NCI-H187 treated with DMSO at 0.1 percent for 48 hours (cell line): Measurements from ENCODE around the gene POLN.
"Not testable (repeated sequence)": the region's sequence is repeated elsewhere in the genome, so short reads cannot be mapped to it uniquely, and the experiment has no call there.

Source experiments
- DNase-seq: peaks from one replicate; lab custom pipeline; 2025; lab: John Stamatoyannopoulos, UW

The POLN gene

DNA sequence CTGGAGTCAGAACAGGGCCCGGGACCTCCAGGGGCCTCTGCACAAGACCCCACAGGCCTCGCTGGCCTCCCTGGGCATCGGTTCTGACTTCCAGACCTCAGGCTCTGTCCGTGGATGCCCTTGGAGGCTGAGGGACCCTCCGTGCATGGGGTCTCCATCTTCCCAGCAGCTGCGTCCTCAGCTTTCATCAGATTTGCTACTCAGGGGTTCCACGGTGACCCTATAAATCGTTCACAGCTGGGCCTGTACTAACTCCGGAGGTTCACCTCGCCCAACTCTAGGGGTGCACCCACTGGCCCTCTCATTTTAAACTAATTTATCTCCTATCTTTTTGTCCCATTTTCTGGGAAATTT is 33.1 kb upstream of the POLN start:
- DNase-seq, result not testable (repeated sequence)

GRCh38 chr4:2274320-2275043 is 32.6 kb upstream of the POLN start:
- no peak for DNase-seq

GRCh38 chr4:2273657-2274319 is 31.9 kb upstream of the POLN start:
- DNase-seq, result no peak

GRCh38 chr4:2273221-2273620 is 31.3 kb upstream of the POLN start:
- no peak for DNase-seq

GRCh38 chr4:2272828-2273120 is 30.9 kb upstream of the POLN start:
- no peak for DNase-seq

- DNase-seq, result no peak
These were observed 30.3 kb upstream of the POLN start for GRCh38 chr4:2272026-2272827.

GRCh38 chr4:2271279-2272025 is 29.5 kb upstream of the POLN start:
- DNase-seq, result no peak

- DNase-seq, result no peak
These were observed 28.6 kb upstream of the POLN start for GRCh38 chr4:2270341-2271165.

DNA sequence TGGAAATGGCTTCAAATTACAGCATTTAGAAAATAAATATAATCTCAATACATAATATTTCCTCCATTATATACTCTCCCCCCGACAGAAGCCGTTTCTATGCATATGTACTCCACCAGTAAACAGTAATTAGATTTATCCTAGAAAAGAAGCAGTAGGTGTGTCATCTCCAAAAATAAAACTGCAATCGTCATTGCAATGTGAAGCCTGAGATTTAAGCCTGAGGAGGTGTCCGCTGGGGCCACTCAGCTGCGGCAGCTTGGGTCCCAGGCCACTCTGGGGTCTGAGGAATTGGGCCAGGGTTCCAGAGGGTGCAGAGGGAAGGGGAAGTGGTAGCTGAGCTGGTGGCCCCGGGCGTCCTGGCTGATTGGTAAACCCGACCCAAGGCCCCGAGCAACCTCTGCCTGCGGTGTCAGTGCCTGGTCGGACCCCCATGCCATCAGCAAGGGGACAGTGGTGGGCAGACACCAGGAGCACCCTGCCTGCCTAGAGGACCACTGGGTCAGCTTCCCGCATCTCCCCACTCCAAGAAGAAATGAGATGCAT is 27.8 kb upstream of the POLN start:
- DNase-seq, result no peak

DNA sequence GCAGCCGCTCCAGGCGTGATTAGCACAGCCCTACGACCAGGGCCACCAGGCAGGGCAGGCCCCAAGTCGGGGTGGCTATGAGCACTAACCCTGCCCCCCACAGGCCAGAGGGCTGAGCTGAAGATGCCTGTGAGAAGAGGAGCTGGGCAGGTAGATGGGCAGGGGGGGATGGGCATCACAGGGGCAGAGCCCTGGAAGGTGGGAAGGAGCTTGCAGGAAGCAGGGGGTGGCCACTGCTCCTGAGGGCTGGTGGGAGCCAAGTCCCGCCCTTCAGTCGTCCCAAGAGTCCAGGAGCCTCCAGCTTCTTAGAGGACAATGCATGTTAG is 27.2 kb upstream of the POLN start:
- DNase-seq, result no peak

GRCh38 chr4:2268357-2269205 is 26.7 kb upstream of the POLN start:
- no peak for DNase-seq

DNA sequence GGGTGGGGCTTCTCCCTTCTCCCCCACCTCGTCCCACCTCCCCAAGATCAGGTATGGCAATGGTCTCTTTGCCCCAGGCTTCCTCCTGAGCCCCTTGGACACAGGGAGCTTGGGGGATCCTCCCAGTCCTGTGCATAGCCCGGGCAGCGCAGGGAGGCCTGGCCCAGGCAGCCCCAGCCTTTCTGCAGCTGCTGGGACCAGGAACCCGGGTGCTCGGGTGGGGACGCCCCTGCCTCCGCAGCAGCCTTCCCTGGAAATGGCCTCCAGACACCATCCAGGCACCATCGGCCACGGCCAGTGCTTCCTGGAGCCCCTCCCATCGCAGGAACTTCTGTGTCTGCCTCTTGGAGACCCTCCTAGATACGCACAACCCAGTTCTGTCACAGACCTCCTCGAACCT is 25.9 kb upstream of the POLN start:
- no peak for DNase-seq

DNA sequence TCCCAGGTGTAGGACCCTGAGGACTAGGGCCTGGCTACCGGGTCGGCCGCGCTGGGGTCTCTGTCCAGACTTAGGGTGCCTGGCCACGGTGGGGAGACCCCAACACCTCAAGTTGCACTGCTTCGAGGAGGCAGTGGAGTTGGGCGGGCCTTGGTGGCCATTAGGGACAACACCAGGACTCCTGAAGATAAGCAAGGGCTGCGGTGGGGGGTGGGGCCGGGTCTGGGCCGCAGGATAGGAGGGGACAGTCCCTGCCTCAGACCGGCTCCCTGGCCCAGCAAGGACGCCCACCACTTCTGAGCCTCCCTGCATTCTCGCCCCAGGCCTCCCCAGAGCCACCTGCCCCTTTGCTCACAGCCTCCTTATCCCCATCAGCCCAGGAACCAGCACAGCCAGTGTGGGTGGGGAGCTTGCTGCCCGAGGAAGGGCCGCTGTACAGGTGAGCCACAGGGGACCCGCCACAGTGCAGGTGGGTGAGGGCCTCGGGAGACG is 25.4 kb upstream of the POLN start:
- DNase-seq, result no peak

DNA sequence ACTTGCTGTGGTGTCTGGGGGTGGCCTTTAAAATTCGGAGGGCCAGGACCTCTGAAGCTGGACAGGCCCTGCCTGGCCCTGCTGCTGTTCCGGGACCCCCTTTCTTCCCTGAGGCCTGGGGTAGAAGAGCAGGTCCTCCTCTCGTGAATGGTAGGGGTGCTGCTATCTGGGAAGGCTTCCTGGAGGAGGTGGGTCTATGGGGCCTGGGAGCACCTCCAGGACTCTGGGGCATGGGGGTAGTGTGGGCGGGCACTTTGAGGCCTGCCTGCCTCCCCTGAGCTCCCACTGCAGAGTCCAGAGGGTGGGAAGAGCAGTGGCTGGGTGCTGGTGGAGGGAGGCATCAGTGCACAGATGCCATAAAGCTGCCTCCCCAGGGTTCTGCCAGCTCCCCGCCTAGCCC is 24.9 kb upstream of the POLN start:
- no peak for DNase-seq

DNA sequence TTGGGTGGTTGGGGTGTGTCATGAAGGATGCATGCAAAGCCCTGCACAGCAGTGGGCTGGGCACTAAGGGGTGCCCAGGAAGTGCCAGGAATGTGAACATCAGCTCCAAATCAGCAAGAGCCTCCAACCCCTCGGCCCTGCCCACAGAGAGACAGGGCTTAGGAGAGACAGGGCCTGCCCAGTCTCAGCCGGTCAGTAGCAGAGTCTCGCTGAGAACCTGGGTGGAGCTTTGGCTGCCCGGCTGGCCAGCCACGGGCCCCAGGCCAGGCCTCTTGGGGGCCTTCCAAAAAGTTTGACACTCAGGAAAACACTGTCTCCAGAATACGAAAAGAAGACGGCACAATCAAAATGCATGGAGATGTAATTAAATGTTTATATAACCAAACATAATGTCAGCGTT is 24.3 kb upstream of the POLN start:
- no peak for DNase-seq

DNA sequence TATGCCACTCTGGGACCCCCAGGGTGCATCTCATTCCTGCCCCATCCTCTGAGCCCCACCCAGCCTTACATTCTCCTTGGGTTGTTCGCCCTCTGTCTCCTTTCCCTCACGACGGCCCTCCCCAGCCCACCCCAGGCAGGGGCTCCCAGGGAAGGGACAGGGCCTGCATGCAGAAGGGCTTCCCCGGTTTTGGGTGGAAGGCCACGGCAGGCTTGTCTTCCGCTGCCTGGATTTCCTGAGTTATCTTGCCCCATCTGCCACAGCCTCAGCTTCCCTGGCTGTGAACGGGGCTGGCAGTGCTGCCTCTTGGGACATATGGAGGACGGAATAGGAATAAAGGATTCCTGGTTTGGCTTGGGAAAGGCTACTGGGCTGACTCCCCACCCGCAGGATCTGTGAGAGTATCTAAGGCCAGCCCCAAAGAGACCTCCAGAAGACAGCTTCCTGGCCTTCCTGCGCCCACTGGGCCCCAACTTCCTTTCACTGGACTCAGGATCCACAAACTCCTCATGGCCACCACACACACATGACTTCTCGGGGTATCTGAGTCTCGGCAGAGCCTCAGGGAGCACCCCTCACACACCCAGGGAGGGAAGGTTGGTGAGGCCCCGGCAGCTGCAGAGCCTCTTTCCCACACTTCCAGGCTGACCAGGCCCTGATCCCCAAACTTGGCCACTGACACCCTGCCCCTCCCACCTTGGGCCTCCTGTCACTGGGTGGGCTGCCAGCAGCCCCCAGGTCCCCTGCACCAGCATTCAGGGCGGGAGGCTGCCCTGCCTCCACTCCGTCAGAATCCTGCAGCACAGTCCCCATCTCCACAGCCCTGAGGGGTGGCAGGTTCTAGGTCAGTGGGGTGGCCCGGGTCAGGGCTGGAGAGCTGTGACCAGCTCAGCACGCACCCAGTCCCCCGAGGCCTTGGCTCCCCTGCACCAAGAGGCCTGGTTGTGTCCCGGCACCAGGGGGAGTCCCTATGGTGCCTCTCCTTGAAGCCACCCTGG is 23.5 kb upstream of the POLN start:
- no peak for DNase-seq

DNA sequence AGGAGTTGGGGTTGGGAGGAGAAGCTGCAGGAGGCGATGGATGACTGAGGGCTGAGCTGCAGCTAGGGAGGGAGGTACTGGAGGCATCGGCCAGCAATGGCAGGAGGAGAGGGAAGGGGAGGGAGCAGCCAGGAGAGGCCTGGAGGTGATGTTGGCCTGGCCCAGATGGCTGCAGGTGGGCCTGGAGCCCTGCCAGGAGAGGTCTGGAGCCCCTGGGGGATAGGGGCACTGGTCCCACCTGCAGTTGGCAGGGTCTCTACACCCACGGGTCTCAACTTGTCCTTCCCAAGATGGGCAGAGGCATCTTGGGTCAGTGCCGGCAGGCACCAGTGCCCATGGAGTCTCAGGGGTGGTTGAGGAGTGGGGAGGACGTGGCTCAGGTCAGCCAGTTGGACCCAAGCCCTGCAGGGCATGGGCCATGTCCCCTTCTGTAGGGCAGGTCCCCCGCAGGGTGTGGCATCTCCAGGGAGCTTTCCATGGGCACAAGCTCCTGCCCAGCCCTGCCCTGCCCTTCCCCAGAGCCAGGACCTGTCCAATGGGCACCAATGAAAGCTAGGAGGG is 22.6 kb upstream of the POLN start:
- DNase-seq, result no peak

- DNase-seq, result no peak
These were observed 22.0 kb upstream of the POLN start for GRCh38 chr4:2263926-2264321.

DNA sequence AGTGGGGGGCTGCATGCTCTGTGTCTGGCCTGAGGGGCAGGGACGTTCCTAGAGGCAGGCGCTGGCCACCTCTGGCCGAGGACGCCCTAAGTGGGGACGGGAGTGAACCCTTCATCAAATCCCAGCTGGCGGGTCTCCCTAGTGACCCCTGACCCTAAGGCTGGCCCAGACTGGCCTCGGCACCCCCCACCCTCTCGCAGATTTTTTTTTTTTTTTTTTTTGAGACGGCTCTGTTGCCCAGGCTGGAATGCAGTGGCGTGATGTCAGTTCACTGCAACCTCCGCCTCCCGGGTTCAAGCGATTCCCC is 21.0 kb upstream of the POLN start:
- DNase-seq, result no peak
